HG03439 (cell line): Measurements from ENCODE around the gene IL12RB1.
A peak's percentile ranks its signal among the peaks of the same experiment; 100 is the strongest.

ENCODE experiments used
- ATAC-seq: cut with Tn5 transposase; IDR thresholded peaks from one replicate; pipeline ENCODE4 v1.9.1; 2021; ENCODE audit warnings: mild to moderate bottlenecking, moderate library complexity; ENCODE audit not compliant: unreplicated experiment

Gene IL12RB1

GRCh38 chr19:18086590-18087138, at the start of gene IL12RB1:
Gene IL12RB1 (minus strand): TSS chr19:18086934. CDS start chr19:18086823, 111 bp downstream.
- no peak for ATAC-seq

GRCh38 chr19:18135712-18136584, 49.2 kb upstream of the IL12RB1 start:
- ATAC-seq, result no peak

- ATAC-seq, result no peak
Measured at GRCh38 chr19:18131841-18132596, 45.3 kb upstream of the IL12RB1 start.

- no peak for ATAC-seq
Measured at GRCh38 chr19:18130523-18131242, 43.9 kb upstream of the IL12RB1 start.

- no peak for ATAC-seq
Measured at GRCh38 chr19:18128805-18129204, 42.1 kb upstream of the IL12RB1 start.

GRCh38 chr19:18128044-18128443, 41.3 kb upstream of the IL12RB1 start:
- no peak for ATAC-seq

GRCh38 chr19:18126097-18126496, 39.4 kb upstream of the IL12RB1 start:
- ATAC-seq, result no peak

GRCh38 chr19:18123819-18124218, 37.1 kb upstream of the IL12RB1 start:
- no peak for ATAC-seq

- ATAC-seq, result no peak
Measured at GRCh38 chr19:18122860-18123795, 36.4 kb upstream of the IL12RB1 start.

- ATAC-seq, result no peak
Measured at GRCh38 chr19:18122424-18122823, 35.7 kb upstream of the IL12RB1 start.

GRCh38 chr19:18121166-18121565, 34.4 kb upstream of the IL12RB1 start:
- no peak for ATAC-seq

GRCh38 chr19:18120127-18120526, 33.4 kb upstream of the IL12RB1 start:
- no peak for ATAC-seq

- no peak for ATAC-seq
Measured at GRCh38 chr19:18119717-18120105, 33.0 kb upstream of the IL12RB1 start.

- ATAC-seq, result no peak
Measured at GRCh38 chr19:18119013-18119716, 32.4 kb upstream of the IL12RB1 start.

GRCh38 chr19:18118420-18119012, 31.8 kb upstream of the IL12RB1 start:
- no peak for ATAC-seq

GRCh38 chr19:18117692-18118378, 31.1 kb upstream of the IL12RB1 start:
- ATAC-seq, result peak; percentile 79

GRCh38 chr19:18117364-18117691, 30.6 kb upstream of the IL12RB1 start:
- ATAC-seq, result no peak

- ATAC-seq, result no peak
Measured at GRCh38 chr19:18114483-18114882, 27.7 kb upstream of the IL12RB1 start.

GRCh38 chr19:18113827-18114226, 27.1 kb upstream of the IL12RB1 start:
- no peak for ATAC-seq
